Stomach (tissue), 4 donors: ENCODE results near the gene FAHD2B.
"Not testable (repeated sequence)": the region's sequence is repeated elsewhere in the genome, so short reads cannot be mapped to it uniquely, and the experiment has no call there.

Source experiments
- EP300 ChIP-seq: sonication (generic); formaldehyde crosslinking; IDR thresholded peaks from one replicate; pipeline ENCODE4 v1.6.1; 2017; ENCODE audit warnings: antibody characterized with exemption
- POLR2A ChIP-seq, 4 donors: fragments of 450-650 bp; IDR thresholded peaks; one replicate each; pipeline ENCODE4 v1.6.1; 2016; ENCODE audit warnings: antibody characterized with exemption in 4 of 4, control low read depth in 2 of 4, mild to moderate bottlenecking in 1 of 4, moderate library complexity in 1 of 4

DNA sequence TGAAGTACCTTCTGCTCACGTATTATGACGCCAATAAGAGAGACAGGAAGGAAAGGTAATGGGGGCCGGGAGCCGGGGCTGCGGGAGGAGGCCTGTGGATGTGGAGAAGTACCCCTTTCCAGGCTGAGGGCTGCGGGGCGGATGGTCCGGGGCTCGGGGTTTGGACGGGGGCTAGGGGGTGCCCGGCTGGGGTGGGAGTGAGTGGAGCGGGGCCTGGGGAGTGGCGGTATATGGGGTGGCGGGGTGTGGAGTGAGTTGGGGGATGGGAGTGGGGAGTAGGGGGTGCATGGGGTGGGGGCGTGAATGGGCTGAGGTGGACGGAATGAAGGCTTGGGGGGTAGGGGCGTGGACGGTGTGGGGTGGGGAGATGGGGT lies 19.2 kb upstream of the FAHD2B start:
- TF ChIP-seq EP300; POLR2A (IDR thresholded peaks at IDR 0.05): not testable (repeated sequence)
